GM12875 (cell line): ENCODE data around the gene ITGA2.

Experiments
- H3K4me3 ChIP-seq: one replicate; pipeline ENCODE4 v1.5.1; 2011; ENCODE audit warnings: low read depth, low read length, control low read depth
- TF ChIP-seq, protein P1 (sequence below): IDR thresholded peaks from 2 replicates; pipeline ENCODE4 v1.5.1; 2011; ENCODE audit warnings: low read depth, mild to moderate bottlenecking, control low read depth, inconsistent platforms, low read length, moderate library complexity, borderline replicate concordance; ENCODE audit not compliant: insufficient read depth

ITGA2 gene

DNA sequence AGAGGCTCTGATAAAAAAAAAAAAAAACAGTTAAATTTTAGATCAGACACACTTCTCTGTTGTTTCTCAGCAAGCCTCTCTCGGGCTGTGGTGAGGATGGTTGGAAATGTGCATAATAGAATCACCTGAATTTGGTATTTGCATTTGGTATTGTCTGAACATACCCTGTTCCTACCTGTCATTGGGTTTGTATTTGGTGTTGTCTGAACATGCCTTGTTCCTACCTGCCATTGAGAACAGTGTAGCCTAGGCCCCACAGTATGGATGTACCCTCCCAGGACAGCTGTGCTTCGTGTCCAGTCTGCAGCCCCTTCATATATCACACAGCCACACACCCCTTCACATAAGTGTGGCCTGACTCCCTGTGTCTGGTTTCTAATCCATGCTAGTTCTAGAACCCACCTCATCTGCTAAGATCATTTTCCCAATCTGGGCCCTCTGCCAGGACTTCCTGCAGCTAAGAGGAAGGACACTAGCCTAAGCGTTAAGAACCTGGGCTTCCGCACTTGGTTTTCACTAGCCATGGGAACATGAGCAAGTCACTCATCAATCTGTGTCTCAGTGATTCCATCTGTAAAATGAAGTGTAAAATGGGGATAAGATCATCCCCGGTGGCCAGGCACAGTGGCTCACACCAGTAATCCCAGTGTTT, 49.2 kb downstream of the ITGA2 start:
- TF ChIP-seq, protein P1, sequence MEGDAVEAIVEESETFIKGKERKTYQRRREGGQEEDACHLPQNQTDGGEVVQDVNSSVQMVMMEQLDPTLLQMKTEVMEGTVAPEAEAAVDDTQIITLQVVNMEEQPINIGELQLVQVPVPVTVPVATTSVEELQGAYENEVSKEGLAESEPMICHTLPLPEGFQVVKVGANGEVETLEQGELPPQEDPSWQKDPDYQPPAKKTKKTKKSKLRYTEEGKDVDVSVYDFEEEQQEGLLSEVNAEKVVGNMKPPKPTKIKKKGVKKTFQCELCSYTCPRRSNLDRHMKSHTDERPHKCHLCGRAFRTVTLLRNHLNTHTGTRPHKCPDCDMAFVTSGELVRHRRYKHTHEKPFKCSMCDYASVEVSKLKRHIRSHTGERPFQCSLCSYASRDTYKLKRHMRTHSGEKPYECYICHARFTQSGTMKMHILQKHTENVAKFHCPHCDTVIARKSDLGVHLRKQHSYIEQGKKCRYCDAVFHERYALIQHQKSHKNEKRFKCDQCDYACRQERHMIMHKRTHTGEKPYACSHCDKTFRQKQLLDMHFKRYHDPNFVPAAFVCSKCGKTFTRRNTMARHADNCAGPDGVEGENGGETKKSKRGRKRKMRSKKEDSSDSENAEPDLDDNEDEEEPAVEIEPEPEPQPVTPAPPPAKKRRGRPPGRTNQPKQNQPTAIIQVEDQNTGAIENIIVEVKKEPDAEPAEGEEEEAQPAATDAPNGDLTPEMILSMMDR, result no peak
- no peak overlapping the region for H3K4me3 ChIP-seq

DNA sequence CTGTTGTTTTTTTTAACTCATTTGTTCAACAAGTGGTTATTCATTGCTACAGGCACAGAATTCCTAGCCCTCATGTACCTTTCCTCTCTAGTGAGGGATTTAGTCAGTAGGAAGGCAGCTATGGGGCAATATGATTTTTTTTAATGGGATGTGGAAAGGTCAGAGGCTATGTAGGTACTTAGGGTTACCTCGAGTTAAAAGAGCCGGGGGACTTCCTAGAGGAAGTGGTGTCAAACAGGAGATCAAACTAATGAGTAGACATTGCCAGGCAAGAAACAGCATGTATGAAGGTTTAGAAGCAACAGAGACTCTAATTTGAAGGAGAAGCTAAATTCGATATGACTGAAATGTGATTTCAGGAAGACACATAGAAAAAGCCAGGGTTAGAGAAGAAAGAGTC, 50.7 kb downstream of the ITGA2 start:
- no peak overlapping the region for H3K4me3 ChIP-seq
- TF ChIP-seq, protein P1, result no peak

DNA sequence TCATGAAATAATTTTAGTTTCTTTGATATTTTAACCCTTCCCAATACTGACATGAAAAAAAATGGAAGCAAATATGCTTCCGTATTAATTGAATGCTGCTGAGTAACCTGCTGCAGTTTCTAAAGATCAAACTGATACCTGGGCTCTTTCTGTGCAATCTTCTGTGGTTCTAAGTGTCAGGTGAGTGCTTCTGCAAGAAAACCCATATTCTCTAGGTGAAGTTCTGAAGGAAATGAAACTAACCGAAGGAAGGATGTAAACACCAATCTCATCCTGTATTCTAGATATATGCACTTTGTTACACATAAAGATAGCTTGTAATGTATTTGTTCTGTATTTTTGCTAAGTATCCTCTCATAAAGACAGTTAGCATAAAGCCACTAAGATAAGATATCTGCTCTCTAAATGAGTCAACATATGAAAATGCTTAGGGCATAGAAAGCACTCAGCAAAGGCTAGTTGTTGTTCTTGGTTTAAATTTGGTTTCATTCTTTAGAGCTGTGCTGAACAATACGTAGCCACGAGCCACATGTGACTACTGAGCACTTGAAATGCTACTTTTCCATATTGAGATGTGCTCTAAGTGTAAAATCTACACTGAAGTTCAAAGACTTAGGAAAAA, 52.0 kb downstream of the ITGA2 start:
- H3K4me3 ChIP-seq, result no peak overlapping the region
- TF ChIP-seq, protein P1, result no peak

DNA sequence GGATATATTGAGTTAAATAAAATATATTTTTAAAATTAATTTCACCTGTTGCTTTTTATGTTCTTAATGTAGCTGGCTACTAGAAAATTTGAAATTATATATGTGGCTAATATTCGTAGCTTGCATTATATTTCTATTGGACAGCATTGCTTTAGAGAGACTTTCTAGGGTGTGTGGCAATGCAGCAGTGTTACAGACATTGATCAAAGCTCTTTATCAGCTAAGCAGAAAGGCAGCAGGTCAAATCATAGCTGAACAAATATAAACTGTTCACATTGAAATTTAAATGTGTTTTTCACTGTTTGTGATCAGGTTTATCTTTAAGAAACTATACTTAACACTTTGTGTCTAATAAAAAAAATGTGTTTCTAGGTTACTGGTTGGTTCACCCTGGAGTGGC, 52.6 kb downstream of the ITGA2 start:
- TF ChIP-seq, protein P1, result no peak
- H3K4me3 ChIP-seq, result no peak overlapping the region

DNA sequence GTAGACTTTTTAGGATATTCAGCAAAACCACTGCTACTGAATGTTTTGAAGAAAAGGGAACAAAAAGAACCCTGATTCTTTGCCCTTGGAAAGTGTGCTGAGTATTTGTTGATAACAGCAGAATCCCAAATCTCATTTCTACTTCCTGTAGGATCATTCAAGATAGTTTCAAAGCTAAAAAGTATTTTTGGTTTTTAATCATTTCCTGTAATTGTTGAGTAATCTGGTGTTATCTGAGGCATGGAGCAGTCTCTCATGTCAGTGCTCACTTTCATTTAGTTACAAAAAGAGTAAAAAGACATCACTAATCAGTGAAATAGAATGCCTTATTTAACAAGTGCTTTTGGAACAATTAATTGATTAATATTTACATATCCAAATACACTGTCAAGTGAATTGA, 56.1 kb downstream of the ITGA2 start:
- TF ChIP-seq, protein P1, result no peak
- no peak overlapping the region for H3K4me3 ChIP-seq

DNA sequence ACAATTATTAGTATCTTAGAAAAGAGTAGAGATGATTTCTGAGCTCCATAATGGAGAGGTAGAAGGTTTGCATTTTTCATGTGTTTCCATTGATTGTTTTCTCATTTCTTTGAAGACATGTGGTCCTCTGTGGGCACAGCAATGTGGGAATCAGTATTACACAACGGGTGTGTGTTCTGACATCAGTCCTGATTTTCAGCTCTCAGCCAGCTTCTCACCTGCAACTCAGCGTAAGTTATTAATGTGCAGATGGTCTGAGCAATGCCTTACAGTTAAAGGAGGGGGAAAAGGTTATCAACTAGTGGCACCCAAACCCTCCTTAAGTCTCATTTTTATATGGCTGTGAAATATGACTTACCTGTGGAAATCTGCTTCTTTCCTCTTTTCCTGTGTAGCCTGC, 59.1 kb downstream of the ITGA2 start:
- H3K4me3 ChIP-seq, result no peak overlapping the region
- TF ChIP-seq, protein P1, result no peak

DNA sequence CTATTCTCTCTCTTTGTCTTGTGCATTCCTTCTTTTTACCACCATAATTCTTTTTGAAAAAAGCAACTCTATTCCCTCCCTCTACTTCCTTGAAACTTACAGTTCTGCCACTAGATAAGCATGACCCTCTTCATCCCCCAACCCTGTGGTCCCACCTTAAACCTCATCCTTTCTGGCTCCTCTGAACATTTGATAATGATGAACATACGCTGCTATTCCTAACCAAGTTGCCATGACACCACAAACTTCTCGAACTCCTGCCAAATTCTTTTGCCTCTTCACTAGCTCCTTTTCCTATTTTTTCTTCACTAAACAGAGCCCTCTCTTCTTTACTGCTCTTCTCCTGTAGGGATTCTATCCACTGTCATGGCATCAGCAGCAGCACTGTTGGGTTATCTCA, 63.3 kb downstream of the ITGA2 start:
- H3K4me3 ChIP-seq, result no peak overlapping the region
- TF ChIP-seq, protein P1, result no peak
